ENCODE data around the gene EIF4G3. TPM values are rescaled to one million over a fixed set of nuclear protein-coding genes. Genes with fewer than 3 reads are reported as not detected.

Gene EIF4G3
- total and polyA plus RNA-seq, 2 of the 8 experiments (the other 6 are each of a cell fraction or from before 2014, with no cell fraction given) = 47.5 to 66.6 TPM

- 84% methylated on average over 2 of the region's 3 CpGs; no CpG with 5 or more reads in 1 of the 2 experiments for WGBS, 2 experiments (ENCODE audit: extremely low coverage in 1 of 2, insufficient coverage in 1 of 2, insufficient read length in 1 of 2, insufficient replicate concordance in 2 of 2, low coverage in 1 of 2, low lambda C conversion rate in 2 of 2, missing lambda C conversion rate in 1 of 2)
- Histone ChIP-seq H3K27ac (ENCODE audit: low read depth, low read length) (no peak overlapping the region), H2AK5ac (ENCODE audit: low read depth, low read length) (no peak overlapping the region), H2BK120ac (replicated peaks; ENCODE audit: low read depth, low read length) (no peak overlapping the region), H3K4me3 (ENCODE audit: extremely low read depth in 1 of 4, insufficient read depth in 2 of 4, low read depth in 3 of 4, low read length in 4 of 4) (no peak overlapping the region), H2BK5ac (ENCODE audit: low read depth, low read length) (no peak overlapping the region), H3K18ac (ENCODE audit: extremely low read depth, low read length) (no peak overlapping the region), H2BK15ac (ENCODE audit: low read length) (no peak overlapping the region), H3K23me2 (ENCODE audit: low read depth, low read length) (no peaks in the 10 kb centered on the region), H3K9ac (replicated peaks in 1 of 4; ENCODE audit: extremely low read depth in 1 of 4, low read depth in 3 of 4, low read length in 3 of 4) (no peak overlapping the region), H3K4me2 (ENCODE audit: insufficient read depth in 1 of 2, low read depth in 2 of 2, low read length in 2 of 2) (no peak overlapping the region), H2BK12ac (ENCODE audit: low read depth, low read length) (no peak overlapping the region), H3K27me3 (replicated peaks in 1 of 4; ENCODE audit: control insufficient read depth in 3 of 4, extremely low read depth in 1 of 4, insufficient read depth in 3 of 4, low read length in 3 of 4) (no peaks in the 10 kb centered on the region), H3K14ac (ENCODE audit: insufficient read length) (no peak overlapping the region), H4K20me1 (replicated peaks in 1 of 2; ENCODE audit: control insufficient read depth in 1 of 2, insufficient read depth in 2 of 2, low read length in 2 of 2) (no peaks in the 10 kb centered on the region), H3K4ac (replicated peaks; ENCODE audit: insufficient read length, low read depth, low read length) (no peak overlapping the region), H4K5ac (ENCODE audit: insufficient read length, low read depth, low read length) (no peak overlapping the region), H3K79me1 (ENCODE audit: low read depth, low read length) (no peaks in the 10 kb centered on the region), H2BK20ac (ENCODE audit: low read length) (no peak overlapping the region), H2AFZ (ENCODE audit: low read length) (no peak overlapping the region), H3K4me1 (replicated peaks in 1 of 4; ENCODE audit: control insufficient read depth in 3 of 4, insufficient read depth in 4 of 4, low read length in 3 of 4) (no peaks in the 10 kb centered on the region), H3K23ac (ENCODE audit: insufficient read length) (no peak overlapping the region), H3K36me3 (ENCODE audit: control insufficient read depth in 2 of 4, insufficient read depth in 4 of 4, low read length in 3 of 4) (no peaks in the 10 kb centered on the region; a peak in 2 of 8 replicates), H3K56ac (replicated peaks; ENCODE audit: insufficient read length, low read depth, low read length) (no peak overlapping the region), H4K8ac (ENCODE audit: extremely low read depth, insufficient read depth, low read length) (no peak overlapping the region), H4K91ac (replicated peaks; ENCODE audit: insufficient read length, low read length) (no peak overlapping the region), H3K79me2 (ENCODE audit: control insufficient read depth in 1 of 2, insufficient read depth in 2 of 2, low read length in 2 of 2) (peaks cover 0 to 3% of the 10 kb centered on the region in 2 experiments; a peak in 1 of 4 replicates), H3K9me3 (ENCODE audit: insufficient read depth in 2 of 2, low read depth in 1 of 2, low read length in 1 of 2) (no peaks in the 10 kb centered on the region)
- ChIA-PET POLR2A (ENCODE audit: partially characterized antibody) (no interaction called here), CTCF (ENCODE audit: partially characterized antibody) (interaction anchor here (0.6 kb wide), 2 partner anchors 31 to 34 kb away, joined by 3 to 4 read pairs; no protein-coding TSS in a partner anchor)
- no peak for FAIRE-seq
- DNase-seq (ENCODE audit: low read depth in 1 of 2, low spot score in 2 of 2) = no peak
- TF ChIP-seq NANOG (IDR thresholded peaks at IDR 0.05; ENCODE audit: insufficient read depth, low read depth, low read length, poor library complexity, severe bottlenecking) (no peak), MAFK (IDR thresholded peaks at IDR 0.05; ENCODE audit: low read depth, low read length) (no peak), TAF7 (optimal IDR thresholded peaks at IDR 0.05; ENCODE audit: borderline replicate concordance, low read depth, low read length) (no peak), GABPA (IDR thresholded peaks at IDR 0.05; ENCODE audit: borderline replicate concordance, insufficient read depth, low read length) (no peak), POLR2AphosphoS5 (IDR thresholded peaks at IDR 0.05; ENCODE audit: low read depth, low read length) (no peak), RXRA (IDR thresholded peaks at IDR 0.05; ENCODE audit: insufficient read depth, low read depth, low read length) (no peak), ZNF274 (IDR thresholded peaks at IDR 0.05; ENCODE audit: borderline replicate concordance, extremely low read depth, low read length) (no peak), SP2 (IDR thresholded peaks at IDR 0.05; ENCODE audit: low read length) (no peak), TEAD4 (IDR thresholded peaks at IDR 0.05; ENCODE audit: low read depth, low read length) (no peak), SP4 (IDR thresholded peaks at IDR 0.05; ENCODE audit: low read length) (no peak), HDAC6 (IDR thresholded peaks at IDR 0.05; ENCODE audit: low read depth, low read length) (no peak)
Observed at GRCh38 chr1:21058035-21058793, 118.5 kb downstream of the EIF4G3 start.
